ENCODE measurements around the gene KCNH1. TPM values are rescaled to one million over a fixed set of nuclear protein-coding genes. Genes with fewer than 3 reads are reported as not detected.

KCNH1 gene
- total and polyA plus RNA-seq, 5 donors from 2014 or later, result not detected

DNA sequence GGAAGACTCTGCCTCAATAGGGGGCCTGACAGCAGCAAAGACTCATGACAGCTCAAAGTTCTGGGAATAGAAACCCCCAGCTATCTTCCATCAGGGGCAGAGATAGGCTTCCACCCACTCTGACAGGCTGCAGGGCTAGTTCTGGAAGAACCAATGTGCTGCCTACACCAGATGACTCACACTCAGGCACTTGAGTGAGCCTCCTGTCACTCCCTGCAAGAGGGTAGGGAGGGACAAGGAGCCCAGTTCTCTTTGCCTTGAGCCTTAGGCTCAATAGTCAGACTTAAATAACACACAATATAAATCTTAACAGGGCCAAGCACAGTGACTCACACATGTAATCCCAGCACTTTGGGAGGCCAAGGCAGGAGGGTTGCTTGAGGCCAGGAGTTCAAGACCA is 418.9 kb downstream of the KCNH1 start:
- H3K9me3 Mint-ChIP-seq, result peaks cover 0 to 2% (median 0%) of the 10 kb centered on the region in 7 donors
- ATAC-seq (ENCODE audit: low read depth in 2 of 2) (no peak), DNase-seq (no peak)
- no peaks in the 10 kb centered on the region for H3K36me3 Mint-ChIP-seq
- H3K27ac ChIP-seq (ENCODE audit: insufficient read depth, low read length, poor library complexity, severe bottlenecking), result no peak overlapping the region
- H3K27me3 Mint-ChIP-seq, result no peaks in the 10 kb centered on the region
- no peaks in the 10 kb centered on the region for H3K4me1 ChIP-seq (ENCODE audit: control insufficient read depth, insufficient read depth, low read length, poor library complexity, severe bottlenecking)
- H3K27me3 ChIP-seq (ENCODE audit: control insufficient read depth, insufficient read depth, low read length), result no peaks in the 10 kb centered on the region
- H3K27ac Mint-ChIP-seq, result no peak overlapping the region
- H3K4me3 Mint-ChIP-seq, result no peak overlapping the region
- H3K36me3 ChIP-seq (ENCODE audit: control insufficient read depth, insufficient read depth, low read length), result no peaks in the 10 kb centered on the region
- no peak overlapping the region for H3K4me3 ChIP-seq (ENCODE audit: low read depth, low read length)
- H3K4me1 Mint-ChIP-seq, result peaks cover 0 to 3% (median 0%) of the 10 kb centered on the region in 4 donors
- H3K9me3 ChIP-seq (ENCODE audit: control insufficient read depth in 2 of 2, low read length in 2 of 2), result no peaks in the 10 kb centered on the region

- Mint-ChIP-seq H3K36me3 (no peaks in the 10 kb centered on the region), H3K27me3 (no peaks in the 10 kb centered on the region), H3K4me1 (no peaks in the 10 kb centered on the region), H3K27ac (no peak overlapping the region), H3K9me3 (peaks cover 0 to 1% (median 0%) of the 10 kb centered on the region in 7 donors), H3K4me3 (no peak overlapping the region)
- Histone ChIP-seq H3K9me3 (ENCODE audit: control insufficient read depth in 2 of 2, low read length in 2 of 2) (no peaks in the 10 kb centered on the region), H3K27me3 (ENCODE audit: control insufficient read depth, insufficient read depth, low read length) (no peaks in the 10 kb centered on the region), H3K4me3 (ENCODE audit: low read depth, low read length) (no peak overlapping the region), H3K36me3 (ENCODE audit: control insufficient read depth, insufficient read depth, low read length) (no peaks in the 10 kb centered on the region), H3K4me1 (ENCODE audit: control insufficient read depth, insufficient read depth, low read length, poor library complexity, severe bottlenecking) (no peaks in the 10 kb centered on the region), H3K27ac (ENCODE audit: insufficient read depth, low read length, poor library complexity, severe bottlenecking) (no peak overlapping the region)
- no peak for DNase-seq
- no peak for ATAC-seq (ENCODE audit: low read depth in 2 of 2)
Observed at GRCh38 chr1:210711825-210712612, 421.9 kb downstream of the KCNH1 start.

DNA sequence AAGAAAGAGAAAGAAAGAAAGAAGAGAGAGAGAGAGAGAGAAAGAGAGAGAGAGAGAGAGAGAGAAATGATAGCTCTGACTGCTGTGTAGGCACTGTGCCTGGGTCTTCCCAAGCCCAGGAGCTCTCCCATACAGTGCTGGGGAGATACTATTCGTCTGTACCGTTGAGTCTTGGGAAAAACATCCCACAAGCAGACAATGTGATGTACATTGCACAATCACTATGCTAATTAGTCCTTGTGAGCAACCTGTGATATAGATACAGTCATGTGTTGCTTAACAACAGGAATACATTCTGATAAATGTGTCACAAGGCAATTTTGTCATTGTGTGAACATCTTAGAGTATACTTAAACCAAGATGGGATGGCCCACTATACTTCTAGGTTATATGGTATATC is 424.2 kb downstream of the KCNH1 start:
- ATAC-seq (ENCODE audit: low read depth in 2 of 2) (no peak), DNase-seq (no peak)
- no peaks in the 10 kb centered on the region for H3K36me3 Mint-ChIP-seq
- no peaks in the 10 kb centered on the region for H3K36me3 ChIP-seq (ENCODE audit: control insufficient read depth, insufficient read depth, low read length)
- no peaks in the 10 kb centered on the region for H3K27me3 Mint-ChIP-seq
- H3K9me3 Mint-ChIP-seq, result peaks cover 0 to 1% (median 0%) of the 10 kb centered on the region in 7 donors
- no peak overlapping the region for H3K4me3 ChIP-seq (ENCODE audit: low read depth, low read length)
- no peak overlapping the region for H3K4me3 Mint-ChIP-seq
- H3K27me3 ChIP-seq (ENCODE audit: control insufficient read depth, insufficient read depth, low read length), result no peaks in the 10 kb centered on the region
- H3K4me1 Mint-ChIP-seq, result no peaks in the 10 kb centered on the region
- no peak overlapping the region for H3K27ac Mint-ChIP-seq
- no peak overlapping the region for H3K27ac ChIP-seq (ENCODE audit: insufficient read depth, low read length, poor library complexity, severe bottlenecking)
- no peaks in the 10 kb centered on the region for H3K9me3 ChIP-seq (ENCODE audit: control insufficient read depth in 2 of 2, low read length in 2 of 2)
- no peaks in the 10 kb centered on the region for H3K4me1 ChIP-seq (ENCODE audit: control insufficient read depth, insufficient read depth, low read length, poor library complexity, severe bottlenecking)

- Mint-ChIP-seq H3K4me1 (no peaks in the 10 kb centered on the region), H3K4me3 (no peak overlapping the region)
Observed at GRCh38 chr1:210707300-210708240, 426.4 kb downstream of the KCNH1 start.

GRCh38 chr1:210706246-210706645 is 427.7 kb downstream of the KCNH1 start:
- no peaks in the 10 kb centered on the region for H3K4me1 Mint-ChIP-seq
- Histone ChIP-seq H3K4me3 (ENCODE audit: low read depth, low read length) (no peak overlapping the region), H3K27ac (ENCODE audit: insufficient read depth, low read length, poor library complexity, severe bottlenecking) (no peak overlapping the region), H3K4me1 (ENCODE audit: control insufficient read depth, insufficient read depth, low read length, poor library complexity, severe bottlenecking) (no peaks in the 10 kb centered on the region), H3K36me3 (ENCODE audit: control insufficient read depth, insufficient read depth, low read length) (no peaks in the 10 kb centered on the region), H3K27me3 (ENCODE audit: control insufficient read depth, insufficient read depth, low read length) (no peaks in the 10 kb centered on the region), H3K9me3 (ENCODE audit: control insufficient read depth in 2 of 2, low read length in 2 of 2) (no peaks in the 10 kb centered on the region)
- DNase-seq (no peak), ATAC-seq (ENCODE audit: low read depth in 2 of 2) (no peak)
- H3K36me3 Mint-ChIP-seq, result no peaks in the 10 kb centered on the region
- no peaks in the 10 kb centered on the region for H3K27me3 Mint-ChIP-seq
- H3K9me3 Mint-ChIP-seq, result peaks cover 0 to 1% (median 0%) of the 10 kb centered on the region in 7 donors
- H3K27ac Mint-ChIP-seq, result no peak overlapping the region
- H3K4me3 Mint-ChIP-seq, result no peak overlapping the region

More at GRCh38 chr1:210707300-210708240, 426.4 kb downstream of the KCNH1 start:
- Histone ChIP-seq H3K4me3 (ENCODE audit: low read depth, low read length) (no peak overlapping the region), H3K36me3 (ENCODE audit: control insufficient read depth, insufficient read depth, low read length) (no peaks in the 10 kb centered on the region), H3K4me1 (ENCODE audit: control insufficient read depth, insufficient read depth, low read length, poor library complexity, severe bottlenecking) (no peaks in the 10 kb centered on the region), H3K27ac (ENCODE audit: insufficient read depth, low read length, poor library complexity, severe bottlenecking) (no peak overlapping the region), H3K27me3 (ENCODE audit: control insufficient read depth, insufficient read depth, low read length) (no peaks in the 10 kb centered on the region), H3K9me3 (ENCODE audit: control insufficient read depth in 2 of 2, low read length in 2 of 2) (no peaks in the 10 kb centered on the region)
- ATAC-seq (ENCODE audit: low read depth in 2 of 2) (no peak), DNase-seq (no peak)
- Mint-ChIP-seq H3K9me3 (peaks cover 0 to 1% (median 0%) of the 10 kb centered on the region in 7 donors), H3K27ac (no peak overlapping the region), H3K27me3 (no peaks in the 10 kb centered on the region), H3K36me3 (no peaks in the 10 kb centered on the region)

DNA sequence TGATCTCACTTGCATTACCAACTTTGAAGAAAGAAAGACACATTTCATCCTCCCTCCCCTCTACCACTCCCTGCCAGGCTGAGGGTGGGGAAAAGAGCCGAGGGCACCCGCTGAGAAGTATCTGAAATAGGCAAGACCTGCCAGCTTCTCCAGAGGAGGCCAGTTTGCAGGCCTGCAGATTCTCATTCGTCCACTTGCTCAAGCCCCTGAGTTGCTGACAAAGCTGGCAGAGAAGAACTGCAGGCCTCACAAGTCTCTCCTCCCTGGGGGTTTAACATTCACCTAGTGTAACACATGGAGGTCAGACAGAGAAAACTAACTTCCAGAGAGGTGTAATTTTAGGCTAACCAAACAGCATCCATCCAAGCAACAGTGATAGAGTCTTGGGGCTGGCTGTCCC is 428.9 kb downstream of the KCNH1 start:
- ATAC-seq (ENCODE audit: low read depth in 2 of 2) (no peak), DNase-seq (no peak)
- Histone ChIP-seq H3K9me3 (ENCODE audit: control insufficient read depth in 2 of 2, low read length in 2 of 2) (no peaks in the 10 kb centered on the region), H3K36me3 (ENCODE audit: control insufficient read depth, insufficient read depth, low read length) (no peaks in the 10 kb centered on the region), H3K27ac (ENCODE audit: insufficient read depth, low read length, poor library complexity, severe bottlenecking) (no peak overlapping the region), H3K27me3 (ENCODE audit: control insufficient read depth, insufficient read depth, low read length) (no peaks in the 10 kb centered on the region), H3K4me1 (ENCODE audit: control insufficient read depth, insufficient read depth, low read length, poor library complexity, severe bottlenecking) (no peaks in the 10 kb centered on the region), H3K4me3 (ENCODE audit: low read depth, low read length) (no peak overlapping the region)
- Mint-ChIP-seq H3K36me3 (no peaks in the 10 kb centered on the region), H3K27ac (no peak overlapping the region), H3K4me3 (no peak overlapping the region), H3K9me3 (peaks cover 0 to 1% (median 0%) of the 10 kb centered on the region in 7 donors), H3K4me1 (no peaks in the 10 kb centered on the region), H3K27me3 (no peaks in the 10 kb centered on the region)

- ATAC-seq (ENCODE audit: low read depth in 2 of 2), result no peak
- Mint-ChIP-seq H3K4me3 (no peak overlapping the region), H3K27me3 (no peaks in the 10 kb centered on the region), H3K36me3 (no peaks in the 10 kb centered on the region), H3K27ac (no peak overlapping the region), H3K4me1 (no peaks in the 10 kb centered on the region), H3K9me3 (peaks cover 0 to 1% (median 0%) of the 10 kb centered on the region in 7 donors)
- Histone ChIP-seq H3K4me3 (ENCODE audit: low read depth, low read length) (no peak overlapping the region), H3K27ac (ENCODE audit: insufficient read depth, low read length, poor library complexity, severe bottlenecking) (no peak overlapping the region), H3K27me3 (ENCODE audit: control insufficient read depth, insufficient read depth, low read length) (no peaks in the 10 kb centered on the region), H3K36me3 (ENCODE audit: control insufficient read depth, insufficient read depth, low read length) (no peaks in the 10 kb centered on the region), H3K9me3 (ENCODE audit: control insufficient read depth in 2 of 2, low read length in 2 of 2) (no peaks in the 10 kb centered on the region), H3K4me1 (ENCODE audit: control insufficient read depth, insufficient read depth, low read length, poor library complexity, severe bottlenecking) (no peaks in the 10 kb centered on the region)
- no peak for DNase-seq
Observed at GRCh38 chr1:210703593-210703992, 430.4 kb downstream of the KCNH1 start.

Data from CD4-positive, CD25-positive, alpha-beta regulatory T cell (primary cell).